Posterior cingulate gyrus (tissue), 11 donors: ENCODE measurements around the gene KDM6A.

ENCODE experiments used
- DNase-seq, 10 donors: peaks; one replicate each; pipeline versions ENCODE4 v3.0.0 to v3.0.0-alpha.2; 2020 to 2021; ENCODE audit warnings: mixed read lengths in 3 of 10
- intact Hi-C: fragments of 100-400 bp; cut with DNase I; formaldehyde crosslinking; loops from one replicate; pipeline ENCODE4 v1.15.1; 2023

The KDM6A gene

DNA sequence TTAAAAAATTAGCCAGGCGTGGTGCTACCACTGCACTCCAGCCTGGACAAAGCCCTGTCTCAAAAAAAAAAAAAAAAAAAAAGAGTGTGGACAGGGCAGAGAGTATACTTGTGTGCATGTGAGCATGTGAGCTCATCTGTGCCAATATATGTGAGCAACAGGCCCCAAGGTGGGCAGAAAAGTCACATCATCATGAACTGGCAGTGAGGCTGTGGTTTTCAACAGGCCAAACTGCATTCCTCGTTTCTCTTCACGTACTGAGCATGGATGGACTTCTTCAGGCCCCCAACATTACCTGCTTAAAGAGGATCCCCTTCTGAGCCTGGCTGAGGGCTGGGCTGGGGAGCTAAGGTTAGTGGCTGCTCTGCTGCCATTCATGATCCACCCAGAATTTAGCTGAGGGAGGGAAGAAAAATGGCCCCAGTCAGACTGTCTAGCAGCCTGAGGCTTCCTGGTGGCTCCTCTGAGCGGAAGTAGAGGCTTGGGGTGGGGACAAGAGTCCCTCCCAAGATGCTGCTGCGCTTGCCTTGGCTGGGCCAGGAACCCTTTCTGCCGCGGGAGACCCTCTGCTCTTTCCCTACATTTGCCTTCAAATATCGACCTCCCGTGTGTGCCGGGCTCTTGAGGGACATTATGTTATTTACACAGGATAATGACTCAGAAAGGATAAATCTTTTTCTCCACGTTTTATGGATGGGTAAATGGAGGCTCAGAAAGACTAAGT is 272.7 kb downstream of the KDM6A start:
- DNase-seq: peak in 1 of 10 donors; percentile 74
- intact Hi-C loops: no loop called here

DNA sequence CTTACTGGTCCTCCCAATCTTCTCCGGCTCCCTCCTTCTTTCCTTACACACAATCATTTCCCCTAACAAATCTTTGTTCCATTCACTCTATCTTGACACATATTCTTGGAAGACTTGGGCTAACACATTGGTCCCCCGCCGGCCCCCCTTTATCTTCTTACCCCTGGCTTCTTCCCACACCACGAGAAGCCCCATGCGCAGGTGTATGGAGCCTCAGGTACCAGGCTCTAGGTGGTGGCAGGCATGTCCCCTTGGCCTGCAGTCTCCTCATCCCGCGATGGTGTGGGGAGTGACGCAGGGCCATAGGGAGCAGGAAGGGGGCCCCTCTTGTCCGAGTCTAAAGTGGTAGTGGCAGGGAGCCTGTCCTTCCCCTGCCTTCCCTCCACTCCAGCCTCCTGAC is 277.8 kb downstream of the KDM6A start:
- intact Hi-C loops: no loop called here
- DNase-seq: peak in 1 of 10 donors; percentile 61

- intact Hi-C loops: no loop called here
- no peak for DNase-seq
Observed at GRCh38 chrX:45154033-45154360, 281.0 kb downstream of the KDM6A start.

GRCh38 chrX:45154462-45154861 is 281.5 kb downstream of the KDM6A start:
- intact Hi-C loops: no loop called here
- DNase-seq: no peak

DNA sequence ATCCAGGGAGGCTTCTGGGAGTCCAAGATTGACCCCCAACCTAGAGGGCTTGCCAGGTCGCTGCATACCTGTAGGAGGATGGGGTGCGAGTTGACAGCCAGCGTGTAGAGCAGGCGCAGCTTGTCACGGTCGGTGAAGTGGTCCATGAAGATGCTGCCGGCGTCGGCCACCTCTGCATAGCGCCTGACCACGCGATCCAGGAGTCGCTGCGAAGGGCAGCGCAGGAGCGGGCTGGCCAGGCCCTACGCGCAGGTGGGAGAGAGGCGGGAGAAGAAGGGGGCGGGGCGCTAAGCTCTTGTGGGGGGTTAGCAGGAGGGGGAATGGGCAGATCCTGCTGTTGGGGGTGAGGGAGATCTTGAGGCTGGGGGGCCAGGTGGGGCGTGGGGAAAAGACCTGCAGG is 284.7 kb downstream of the KDM6A start:
- peak in 1 of 10 donors; percentile 49 for DNase-seq
- intact Hi-C loops: no loop called here
